CD4-positive, alpha-beta T cell treated with Interleukin-15 for 1 hour (primary cell): ENCODE results near the gene TMEM11.

ENCODE experiments used
- DNase-seq: peaks from one replicate; pipeline ENCODE4 v3.0.0-alpha.2; 2020

Gene TMEM11

GRCh38 chr17:21157586-21158370 is 56.2 kb downstream of the TMEM11 start:
- DNase-seq, result no peak

GRCh38 chr17:21152731-21153130 is 61.2 kb downstream of the TMEM11 start:
- no peak for DNase-seq

- DNase-seq, result no peak
These were observed 64.3 kb downstream of the TMEM11 start for GRCh38 chr17:21149621-21150020.
